HG02970 (cell line): ENCODE measurements around the gene ACER3.
"Not testable (repeated sequence)": the region's sequence is repeated elsewhere in the genome, so short reads cannot be mapped to it uniquely, and the experiment has no call there.

Experiments
- ATAC-seq: cut with Tn5 transposase; IDR thresholded peaks from one replicate; pipeline ENCODE4 v1.9.1; 2021; ENCODE audit warnings: mild to moderate bottlenecking, moderate library complexity, moderate number of reproducible peaks; ENCODE audit not compliant: unreplicated experiment, low FRiP score

ACER3 gene

GRCh38 chr11:76978818-76979217 is 118.1 kb downstream of the ACER3 start:
- ATAC-seq = no peak

GRCh38 chr11:76980196-76980595 is 119.5 kb downstream of the ACER3 start:
- no peak for ATAC-seq

GRCh38 chr11:76984743-76985142 is 124.0 kb downstream of the ACER3 start:
- ATAC-seq = no peak

- no peak for ATAC-seq
Observed at GRCh38 chr11:76987203-76987602, 126.5 kb downstream of the ACER3 start.

GRCh38 chr11:76990628-76991027 is 129.9 kb downstream of the ACER3 start:
- no peak for ATAC-seq

- ATAC-seq = no peak
Observed at GRCh38 chr11:76995081-76995576, 134.4 kb downstream of the ACER3 start.

GRCh38 chr11:76997512-76997911 is 136.8 kb downstream of the ACER3 start:
- ATAC-seq = no peak

GRCh38 chr11:76999597-76999996 is 138.9 kb downstream of the ACER3 start:
- ATAC-seq = no peak

- ATAC-seq = no peak
Observed at GRCh38 chr11:77001613-77002012, 140.9 kb downstream of the ACER3 start.

GRCh38 chr11:77002776-77003175 is 142.1 kb downstream of the ACER3 start:
- ATAC-seq = no peak

GRCh38 chr11:77003963-77004362 is 143.2 kb downstream of the ACER3 start:
- ATAC-seq = no peak

GRCh38 chr11:77009533-77010160 is 148.9 kb downstream of the ACER3 start:
- ATAC-seq = no peak

GRCh38 chr11:77014669-77015068 is 154.0 kb downstream of the ACER3 start:
- no peak for ATAC-seq

GRCh38 chr11:77018396-77018924 is 157.7 kb downstream of the ACER3 start:
- not testable (repeated sequence) for ATAC-seq

- ATAC-seq = no peak
Observed at GRCh38 chr11:77019976-77020595, 159.4 kb downstream of the ACER3 start.

GRCh38 chr11:77020734-77021133 is 160.0 kb downstream of the ACER3 start:
- ATAC-seq = no peak

- ATAC-seq = no peak
Observed at GRCh38 chr11:77024745-77025144, 164.0 kb downstream of the ACER3 start.

- ATAC-seq = no peak
Observed at GRCh38 chr11:77026221-77026620, 165.5 kb downstream of the ACER3 start.

GRCh38 chr11:77026743-77027142 is 166.0 kb downstream of the ACER3 start:
- no peak for ATAC-seq

GRCh38 chr11:77027275-77027674 is 166.6 kb downstream of the ACER3 start:
- no peak for ATAC-seq

GRCh38 chr11:77029829-77030228 is 169.1 kb downstream of the ACER3 start:
- ATAC-seq = no peak

- ATAC-seq = no peak
Observed at GRCh38 chr11:77030834-77031414, 170.2 kb downstream of the ACER3 start.
